Measurements from ENCODE around the gene OTOG. TPM values are rescaled to one million over a fixed set of nuclear protein-coding genes. Genes with fewer than 3 reads are reported as not detected.

Gene OTOG
- total and polyA plus RNA-seq, 2 experiments from 2014 or later: not detected

GRCh38 chr11:17533778-17534415 lies 13.2 kb upstream of the OTOG start:
- in situ Hi-C loops (cut with MboI): no loop called here
- TF ChIP-seq EZH2 (IDR thresholded peaks at IDR 0.05; ENCODE audit: insufficient read depth, poor library complexity, severe bottlenecking): no peak
- no peak for TF ChIP-seq EZH2phosphoT487 (IDR thresholded peaks at IDR 0.05; ENCODE audit: insufficient read depth, low read depth)

GRCh38 chr11:17535488-17535887 lies 11.6 kb upstream of the OTOG start:
- Histone ChIP-seq H3K4me1 (ENCODE audit: insufficient read depth) (no peaks in the 10 kb centered on the region), H4K20me1 (ENCODE audit: insufficient read depth) (no peaks in the 10 kb centered on the region)

More at GRCh38 chr11:17533778-17534415, 13.2 kb upstream of the OTOG start:
- no peaks in the 10 kb centered on the region for H3K36me3 ChIP-seq (ENCODE audit: low read depth)
- no peak overlapping the region for H2AFZ ChIP-seq
- no peak overlapping the region for H3K27ac ChIP-seq
- DNase-seq: no peak
- H3K9me3 ChIP-seq (ENCODE audit: low read depth): no peaks in the 10 kb centered on the region
- H3K27me3 ChIP-seq (replicated peaks; ENCODE audit: insufficient read depth): peaks cover 30% of the 10 kb centered on the region
- no peaks in the 10 kb centered on the region for H3K9me2 ChIP-seq (ENCODE audit: insufficient read depth)
- WGBS, 2 experiments (ENCODE audit: low coverage in 1 of 2, low lambda C conversion rate in 2 of 2, missing lambda C conversion rate in 2 of 2): 43 to 55% methylated on average over 11 of the region's 11 CpGs
- no peaks in the 10 kb centered on the region for H3K79me2 ChIP-seq (ENCODE audit: insufficient read depth)
- no peak overlapping the region for H3K4me2 ChIP-seq (ENCODE audit: unreplicated experiment)
- no peak overlapping the region for H3K4me3 ChIP-seq
- H3K9ac ChIP-seq: no peak overlapping the region
- no peaks in the 10 kb centered on the region for H3K4me1 ChIP-seq (ENCODE audit: insufficient read depth)
- no peaks in the 10 kb centered on the region for H3F3A ChIP-seq (ENCODE audit: insufficient read depth)
- no peaks in the 10 kb centered on the region for H4K20me1 ChIP-seq (ENCODE audit: insufficient read depth)

GRCh38 chr11:17537261-17537660 lies 9.8 kb upstream of the OTOG start:
- Histone ChIP-seq H3K9me3 (ENCODE audit: low read depth) (no peaks in the 10 kb centered on the region), H3K27me3 (replicated peaks; ENCODE audit: insufficient read depth) (peaks cover 29% of the 10 kb centered on the region), H3F3A (ENCODE audit: insufficient read depth) (no peaks in the 10 kb centered on the region), H3K4me3 (no peak overlapping the region), H3K36me3 (ENCODE audit: low read depth) (no peaks in the 10 kb centered on the region), H3K9ac (no peak overlapping the region), H3K9me2 (ENCODE audit: insufficient read depth) (no peaks in the 10 kb centered on the region), H3K4me2 (ENCODE audit: unreplicated experiment) (no peak overlapping the region), H3K27ac (no peak overlapping the region), H2AFZ (no peak overlapping the region), H3K4me1 (ENCODE audit: insufficient read depth) (no peaks in the 10 kb centered on the region), H3K79me2 (ENCODE audit: insufficient read depth) (no peaks in the 10 kb centered on the region), H4K20me1 (ENCODE audit: insufficient read depth) (no peaks in the 10 kb centered on the region)
- WGBS, 2 experiments (ENCODE audit: low coverage in 1 of 2, low lambda C conversion rate in 2 of 2, missing lambda C conversion rate in 2 of 2): 67 to 78% methylated on average over 8 of the region's 8 CpGs
- no peak for DNase-seq
- TF ChIP-seq EZH2phosphoT487 (IDR thresholded peaks at IDR 0.05; ENCODE audit: insufficient read depth, low read depth) (no peak), EZH2 (IDR thresholded peaks at IDR 0.05; ENCODE audit: insufficient read depth, poor library complexity, severe bottlenecking) (no peak)
- in situ Hi-C loops (cut with MboI): no loop called here

More at GRCh38 chr11:17535488-17535887, 11.6 kb upstream of the OTOG start:
- Histone ChIP-seq H3K27ac (no peak overlapping the region), H3K36me3 (ENCODE audit: low read depth) (no peaks in the 10 kb centered on the region), H3K27me3 (replicated peaks; ENCODE audit: insufficient read depth) (peaks cover 21% of the 10 kb centered on the region), H2AFZ (no peak overlapping the region), H3K9ac (no peak overlapping the region), H3F3A (ENCODE audit: insufficient read depth) (no peaks in the 10 kb centered on the region), H3K9me3 (ENCODE audit: low read depth) (no peaks in the 10 kb centered on the region), H3K4me2 (ENCODE audit: unreplicated experiment) (no peak overlapping the region), H3K79me2 (ENCODE audit: insufficient read depth) (no peaks in the 10 kb centered on the region), H3K9me2 (ENCODE audit: insufficient read depth) (no peaks in the 10 kb centered on the region), H3K4me3 (no peak overlapping the region)
- no peak for DNase-seq
- in situ Hi-C loops (cut with MboI): no loop called here
- TF ChIP-seq EZH2 (IDR thresholded peaks at IDR 0.05; ENCODE audit: insufficient read depth, poor library complexity, severe bottlenecking): no peak
- no peak for TF ChIP-seq EZH2phosphoT487 (IDR thresholded peaks at IDR 0.05; ENCODE audit: insufficient read depth, low read depth)
- WGBS, 2 experiments (ENCODE audit: low coverage in 1 of 2, low lambda C conversion rate in 2 of 2, missing lambda C conversion rate in 2 of 2): 50 to 57% methylated on average over 3 of the region's 3 CpGs

- Histone ChIP-seq H3K27ac (no peak overlapping the region), H3K36me3 (ENCODE audit: low read depth) (no peaks in the 10 kb centered on the region), H3K4me1 (ENCODE audit: insufficient read depth) (no peaks in the 10 kb centered on the region), H3K9me2 (ENCODE audit: insufficient read depth) (no peaks in the 10 kb centered on the region), H3K9me3 (ENCODE audit: low read depth) (no peaks in the 10 kb centered on the region), H3K4me2 (ENCODE audit: unreplicated experiment) (no peak overlapping the region), H3K27me3 (replicated peaks; ENCODE audit: insufficient read depth) (peaks cover 22% of the 10 kb centered on the region; the same call in 1 of the 2 replicates), H3K79me2 (ENCODE audit: insufficient read depth) (no peaks in the 10 kb centered on the region), H3K9ac (no peak overlapping the region), H3F3A (ENCODE audit: insufficient read depth) (no peaks in the 10 kb centered on the region), H2AFZ (no peak overlapping the region), H3K4me3 (no peak overlapping the region), H4K20me1 (ENCODE audit: insufficient read depth) (no peaks in the 10 kb centered on the region)
- TF ChIP-seq EZH2 (IDR thresholded peaks at IDR 0.05; ENCODE audit: insufficient read depth, poor library complexity, severe bottlenecking) (no peak), EZH2phosphoT487 (IDR thresholded peaks at IDR 0.05; ENCODE audit: insufficient read depth, low read depth) (no peak)
- in situ Hi-C loops (cut with MboI): no loop called here
- WGBS, 2 experiments (ENCODE audit: low coverage in 1 of 2, low lambda C conversion rate in 2 of 2, missing lambda C conversion rate in 2 of 2): 71 to 81% methylated on average over 1 of the region's 1 CpG
- DNase-seq: no peak
These were observed 9.0 kb upstream of the OTOG start for GRCh38 chr11:17538054-17538453.

All from GM23248 (cell line).